Astrocyte (in vitro differentiated cells and primary cell): ENCODE data around the gene KCTD21. TPM values are rescaled to one million over a fixed set of nuclear protein-coding genes. Genes with fewer than 3 reads are reported as not detected.
A peak's percentile ranks its signal among the peaks of the same experiment; 100 is the strongest.

Source experiments
- DNase-seq: peaks from one replicate; pipeline ENCODE4 v3.0.0-alpha.2; 2010; ENCODE audit warnings: low read depth
- FAIRE-seq: peaks from 2 replicates; lab custom pipeline; 2011; peaks lifted over from hg19 to GRCh38; lab: Jason Lieb, UNC
- H2AFZ ChIP-seq: 2 replicates; pipeline ENCODE4 v1.6.0; 2012; ENCODE audit warnings: low read depth, low read length, inconsistent platforms
- H3K27ac ChIP-seq: 2 replicates; pipeline ENCODE4 v1.5.1; 2011; ENCODE audit warnings: low read depth, low read length, inconsistent platforms
- H3K27me3 ChIP-seq: 2 replicates; pipeline ENCODE4 v1.6.0; 2011; ENCODE audit warnings: low read length, inconsistent platforms; ENCODE audit not compliant: insufficient read depth
- H3K36me3 ChIP-seq: 2 replicates; pipeline ENCODE4 v1.5.1; 2011; ENCODE audit warnings: low read length, inconsistent platforms; ENCODE audit not compliant: insufficient read depth
- H3K4me1 ChIP-seq: 2 replicates; pipeline ENCODE4 v1.5.1; 2011; ENCODE audit warnings: low read length, inconsistent platforms; ENCODE audit not compliant: insufficient read depth
- H3K4me2 ChIP-seq: 2 replicates; pipeline ENCODE4 v1.6.0; 2012; ENCODE audit warnings: low read length, inconsistent platforms
- H3K4me3 ChIP-seq: 2 replicates; pipeline ENCODE4 v1.5.1; 2011; ENCODE audit warnings: low read depth, mild to moderate bottlenecking, low read length, inconsistent platforms; ENCODE audit not compliant: insufficient read depth
- H3K79me2 ChIP-seq: 2 replicates; pipeline ENCODE4 v1.6.0; 2012; ENCODE audit warnings: mild to moderate bottlenecking, low read length, inconsistent platforms; ENCODE audit not compliant: insufficient read depth
- H3K9ac ChIP-seq: 2 replicates; pipeline ENCODE4 v1.6.0; 2012; ENCODE audit warnings: mild to moderate bottlenecking, low read length, inconsistent platforms
- H3K9me3 ChIP-seq: 2 replicates; pipeline ENCODE4 v1.5.1; 2012; ENCODE audit warnings: low read depth, mild to moderate bottlenecking, low read length, inconsistent platforms; ENCODE audit not compliant: insufficient read depth
- H4K20me1 ChIP-seq: 2 replicates; pipeline ENCODE4 v1.6.0; 2012; ENCODE audit warnings: low read length, inconsistent platforms; ENCODE audit not compliant: insufficient read depth
- H3K27ac Mint-ChIP-seq: one replicate; pipeline ENCODE4 v1.8.0; 2021; ENCODE audit warnings: mild to moderate bottlenecking, mixed read lengths; ENCODE audit not compliant: unreplicated experiment
- H3K27me3 Mint-ChIP-seq: one replicate; pipeline ENCODE4 v1.8.0; 2021; ENCODE audit warnings: low read depth, mixed read lengths; ENCODE audit not compliant: unreplicated experiment
- H3K36me3 Mint-ChIP-seq: one replicate; pipeline ENCODE4 v1.8.0; 2021; ENCODE audit warnings: low read depth, mixed read lengths; ENCODE audit not compliant: unreplicated experiment
- H3K4me1 Mint-ChIP-seq: one replicate; pipeline ENCODE4 v1.8.0; 2021; ENCODE audit warnings: low read depth, mixed read lengths; ENCODE audit not compliant: unreplicated experiment
- H3K4me3 Mint-ChIP-seq: one replicate; pipeline ENCODE4 v1.8.0; 2021; ENCODE audit warnings: mild to moderate bottlenecking, moderate library complexity, mixed read lengths; ENCODE audit not compliant: unreplicated experiment
- H3K9me3 Mint-ChIP-seq: one replicate; pipeline ENCODE4 v1.8.0; 2021; ENCODE audit warnings: mild to moderate bottlenecking, mixed read lengths; ENCODE audit not compliant: unreplicated experiment
- CTCF ChIP-seq: IDR thresholded peaks from 2 replicates; pipeline ENCODE4 v1.5.1; 2011; ENCODE audit warnings: low read depth, mild to moderate bottlenecking, inconsistent platforms, low read length, moderate library complexity; ENCODE audit not compliant: insufficient read depth
- EZH2 ChIP-seq: IDR thresholded peaks from 2 replicates; pipeline ENCODE4 v1.6.1; 2012; ENCODE audit warnings: mild to moderate bottlenecking, low read length, inconsistent platforms; ENCODE audit not compliant: insufficient read depth
- total RNA-seq: library from RNA; stranded (reverse); gene quantifications from 2 replicates; pipeline ENCODE4 v1.2.1, GENCODE V29; 2021

The KCTD21 gene
- total RNA-seq, 1 donor from 2014 or later = 14.0 TPM

DNA sequence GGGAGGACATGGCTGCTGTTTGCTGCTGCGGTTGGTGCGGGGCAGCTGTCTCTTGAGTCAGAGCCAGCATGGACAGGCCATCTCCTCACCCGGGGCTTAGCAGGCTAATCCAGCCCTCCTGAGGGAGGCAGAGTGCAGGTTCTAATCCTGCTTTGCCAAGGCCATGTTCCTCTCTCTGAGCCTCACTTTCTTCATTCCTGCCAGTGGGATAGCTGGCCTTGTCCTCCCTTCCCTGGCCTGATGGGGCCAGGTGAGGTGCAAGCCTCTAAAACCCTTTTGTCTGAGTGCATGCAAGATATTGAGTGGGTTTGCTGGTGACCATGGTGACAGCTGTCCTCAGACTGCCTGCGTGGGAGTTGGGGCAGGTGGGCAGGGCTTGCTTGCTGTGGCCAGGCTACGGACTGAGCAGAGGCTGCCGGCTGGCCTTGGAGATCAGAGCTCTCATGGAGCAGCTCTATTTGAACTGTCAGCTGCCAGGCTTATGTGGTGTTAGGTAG, 3.8 kb upstream of the KCTD21 start:
- Mint-ChIP-seq H3K27ac (no peak overlapping the region), H3K27me3 (no peaks in the 10 kb centered on the region), H3K36me3 (peaks cover 14% of the 10 kb centered on the region), H3K4me1 (peaks cover 34% of the 10 kb centered on the region), H3K9me3 (no peaks in the 10 kb centered on the region), H3K4me3 (no peak overlapping the region)
- H2AFZ ChIP-seq = no peak overlapping the region
- H3K9ac ChIP-seq = no peak overlapping the region
- no peak overlapping the region for H3K4me3 ChIP-seq
- H3K27ac ChIP-seq = no peak overlapping the region
- H3K4me2 ChIP-seq = no peak overlapping the region
- no peaks in the 10 kb centered on the region for H3K36me3 ChIP-seq
- peaks cover 52% of the 10 kb centered on the region for H3K79me2 ChIP-seq
- peaks cover 24% of the 10 kb centered on the region for H3K4me1 ChIP-seq
- TF ChIP-seq CTCF = no peak
- TF ChIP-seq EZH2 = no peak
- peaks cover 78% of the 10 kb centered on the region for H4K20me1 ChIP-seq
- DNase-seq (no peak), FAIRE-seq (no peak)
- no peaks in the 10 kb centered on the region for H3K27me3 ChIP-seq
- no peaks in the 10 kb centered on the region for H3K9me3 ChIP-seq

DNA sequence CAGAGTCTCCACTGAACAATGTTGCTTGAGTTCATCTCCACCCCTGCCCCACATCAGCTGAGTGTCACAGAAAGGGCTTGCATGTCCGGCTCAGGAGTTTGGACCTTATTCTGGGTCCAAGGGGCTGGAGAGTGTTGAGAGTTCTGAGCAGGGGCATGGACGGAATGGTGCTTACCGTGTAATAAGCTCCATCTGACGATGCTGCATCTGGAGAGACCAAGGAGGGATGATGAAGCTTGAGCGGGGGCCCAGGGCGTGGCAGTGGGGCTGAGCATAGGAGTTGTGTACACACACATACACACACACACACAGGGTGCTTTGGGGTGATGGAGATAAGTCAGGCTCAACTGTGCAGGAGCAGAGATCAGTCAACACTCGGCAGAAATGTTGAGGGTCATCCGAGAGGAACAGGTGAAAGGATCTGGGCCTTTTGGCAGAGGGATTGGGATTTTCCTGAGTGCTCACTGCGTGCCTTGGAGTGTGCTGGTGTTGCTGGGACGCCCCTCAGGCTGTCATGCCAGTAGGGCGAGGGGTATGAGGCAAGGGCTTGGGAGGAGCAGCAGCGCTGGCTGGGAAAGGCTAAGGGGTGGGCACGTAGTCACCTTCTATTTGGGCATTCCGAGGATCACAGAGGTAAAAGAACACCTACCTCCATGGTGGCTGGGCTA, 2.6 kb upstream of the KCTD21 start:
- peak overlapping the region; percentile 92 for H3K4me2 ChIP-seq
- no peak overlapping the region for H2AFZ ChIP-seq
- H3K27me3 ChIP-seq = no peaks in the 10 kb centered on the region
- Mint-ChIP-seq H3K36me3 (peaks cover 13% of the 10 kb centered on the region), H3K4me3 (peak overlapping the region; percentile 97), H3K27me3 (no peaks in the 10 kb centered on the region), H3K27ac (peak overlapping the region; percentile 15), H3K9me3 (no peaks in the 10 kb centered on the region), H3K4me1 (peaks cover 44% of the 10 kb centered on the region)
- no peak for TF ChIP-seq EZH2
- no peak for TF ChIP-seq CTCF
- H3K36me3 ChIP-seq = no peaks in the 10 kb centered on the region
- H3K9ac ChIP-seq = no peak overlapping the region
- FAIRE-seq (no peak), DNase-seq (no peak)
- H3K27ac ChIP-seq = no peak overlapping the region
- peaks cover 33% of the 10 kb centered on the region for H3K4me1 ChIP-seq
- peaks cover 63% of the 10 kb centered on the region for H3K79me2 ChIP-seq
- H4K20me1 ChIP-seq = peaks cover 75% of the 10 kb centered on the region
- H3K9me3 ChIP-seq = no peaks in the 10 kb centered on the region
- no peak overlapping the region for H3K4me3 ChIP-seq

GRCh38 chr11:78190374-78190773, 1.9 kb upstream of the KCTD21 start:
- H3K4me2 ChIP-seq = peak overlapping the region; percentile 92
- H3K4me1 ChIP-seq = peaks cover 37% of the 10 kb centered on the region
- no peaks in the 10 kb centered on the region for H3K9me3 Mint-ChIP-seq
- H3K27me3 ChIP-seq = no peaks in the 10 kb centered on the region
- no peak overlapping the region for H3K27ac ChIP-seq
- peaks cover 57% of the 10 kb centered on the region for H3K79me2 ChIP-seq
- H3K27ac Mint-ChIP-seq = peak overlapping the region; percentile 29
- peaks cover 49% of the 10 kb centered on the region for H3K4me1 Mint-ChIP-seq
- DNase-seq (no peak), FAIRE-seq (no peak)
- H2AFZ ChIP-seq = no peak overlapping the region
- peak overlapping the region; percentile 79 for H3K4me3 ChIP-seq
- TF ChIP-seq CTCF (no peak), EZH2 (no peak)
- H4K20me1 ChIP-seq = peaks cover 69% of the 10 kb centered on the region
- H3K36me3 Mint-ChIP-seq = peaks cover 11% of the 10 kb centered on the region
- no peaks in the 10 kb centered on the region for H3K27me3 Mint-ChIP-seq
- H3K9ac ChIP-seq = no peak overlapping the region
- peak overlapping the region; percentile 97 for H3K4me3 Mint-ChIP-seq
- no peaks in the 10 kb centered on the region for H3K9me3 ChIP-seq
- H3K36me3 ChIP-seq = no peaks in the 10 kb centered on the region
